Measurements from ENCODE around the gene SDF2L1.

SDF2L1 gene

DNA sequence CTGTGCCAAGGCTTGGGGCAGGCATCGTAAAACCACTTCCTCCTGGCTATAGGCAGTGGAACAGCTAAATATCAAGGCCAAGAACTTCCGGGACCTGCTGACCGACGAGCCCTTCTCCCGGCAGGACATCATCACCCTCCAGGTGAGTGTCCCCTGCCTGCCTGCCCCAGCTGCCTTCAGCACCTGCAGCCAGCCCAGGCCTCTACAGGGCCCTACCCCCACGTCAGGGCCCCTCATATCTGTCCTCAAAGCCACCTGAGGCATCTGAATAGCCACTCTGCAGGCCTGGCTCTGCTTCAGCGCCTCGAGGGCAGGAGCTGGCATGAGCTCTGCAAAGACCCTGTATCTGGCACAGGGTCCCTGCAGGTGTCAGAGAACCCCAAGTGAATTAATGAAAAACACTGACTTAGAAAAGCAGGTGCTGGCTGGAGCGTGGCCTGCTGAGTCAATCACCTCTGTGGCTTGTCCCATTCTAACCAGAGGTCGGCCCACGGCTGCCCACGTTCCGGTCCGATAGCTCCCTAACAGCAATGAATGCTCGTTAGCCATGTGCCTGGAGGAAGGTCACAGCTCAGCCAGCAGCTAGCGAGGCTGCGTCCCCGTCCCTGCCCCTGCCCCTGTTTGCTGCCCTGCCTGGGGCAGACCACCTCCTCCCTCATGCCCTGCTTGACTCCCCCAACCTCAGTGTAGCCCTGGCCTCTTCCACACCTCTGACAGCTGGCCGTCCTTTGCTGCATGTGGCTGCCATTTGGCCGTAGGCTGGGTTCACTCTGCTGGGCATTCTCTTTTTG lies 40.5 kb downstream of the SDF2L1 start:
- H3K4me3 ChIP-seq (ENCODE audit: low read depth, low read length): no peak overlapping the region
- TF ChIP-seq, protein P1, sequence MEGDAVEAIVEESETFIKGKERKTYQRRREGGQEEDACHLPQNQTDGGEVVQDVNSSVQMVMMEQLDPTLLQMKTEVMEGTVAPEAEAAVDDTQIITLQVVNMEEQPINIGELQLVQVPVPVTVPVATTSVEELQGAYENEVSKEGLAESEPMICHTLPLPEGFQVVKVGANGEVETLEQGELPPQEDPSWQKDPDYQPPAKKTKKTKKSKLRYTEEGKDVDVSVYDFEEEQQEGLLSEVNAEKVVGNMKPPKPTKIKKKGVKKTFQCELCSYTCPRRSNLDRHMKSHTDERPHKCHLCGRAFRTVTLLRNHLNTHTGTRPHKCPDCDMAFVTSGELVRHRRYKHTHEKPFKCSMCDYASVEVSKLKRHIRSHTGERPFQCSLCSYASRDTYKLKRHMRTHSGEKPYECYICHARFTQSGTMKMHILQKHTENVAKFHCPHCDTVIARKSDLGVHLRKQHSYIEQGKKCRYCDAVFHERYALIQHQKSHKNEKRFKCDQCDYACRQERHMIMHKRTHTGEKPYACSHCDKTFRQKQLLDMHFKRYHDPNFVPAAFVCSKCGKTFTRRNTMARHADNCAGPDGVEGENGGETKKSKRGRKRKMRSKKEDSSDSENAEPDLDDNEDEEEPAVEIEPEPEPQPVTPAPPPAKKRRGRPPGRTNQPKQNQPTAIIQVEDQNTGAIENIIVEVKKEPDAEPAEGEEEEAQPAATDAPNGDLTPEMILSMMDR (IDR thresholded peaks at IDR 0.05; ENCODE audit: low read depth, low read length): no peak

- no peak overlapping the region for H3K4me3 ChIP-seq (ENCODE audit: low read depth, low read length)
- TF ChIP-seq, protein P1 (IDR thresholded peaks at IDR 0.05; ENCODE audit: low read depth, low read length): no peak
These were observed 41.3 kb downstream of the SDF2L1 start for GRCh38 chr22:21683401-21683811.

DNA sequence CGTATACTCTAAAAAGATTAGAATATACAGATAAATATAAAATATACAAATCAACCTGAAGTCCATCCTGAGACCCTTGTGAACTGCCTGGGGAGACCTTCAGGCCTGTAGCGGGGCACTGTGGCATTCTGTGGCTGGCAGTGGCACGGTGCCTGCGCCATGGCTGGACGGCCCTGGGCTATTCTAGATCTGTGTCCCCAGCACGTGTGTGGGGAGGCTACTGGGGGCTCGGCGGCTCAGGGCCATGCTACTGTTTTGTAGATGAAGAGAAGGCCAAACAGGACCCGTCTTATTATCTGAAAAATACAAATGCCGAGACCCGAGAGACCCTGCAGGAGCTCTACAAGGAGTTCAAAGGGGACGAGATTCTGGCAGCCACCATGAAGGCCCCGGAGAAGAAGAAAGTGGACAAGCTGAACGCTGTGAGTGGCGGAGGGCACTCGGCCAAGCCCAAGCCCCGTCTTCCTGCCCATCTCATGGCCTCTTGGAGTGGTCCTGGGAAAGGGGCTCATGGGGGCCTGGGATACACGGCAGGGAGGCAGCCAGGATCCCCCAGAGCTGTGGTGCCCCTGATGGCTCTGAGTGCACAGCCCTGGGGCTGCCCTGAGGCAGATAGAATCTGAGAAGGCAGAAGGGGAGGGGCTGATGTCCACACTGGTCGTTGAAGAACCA lies 42.5 kb downstream of the SDF2L1 start:
- TF ChIP-seq, protein P1 (IDR thresholded peaks at IDR 0.05; ENCODE audit: low read depth, low read length): no peak
- no peak overlapping the region for H3K4me3 ChIP-seq (ENCODE audit: low read depth, low read length)

GRCh38 chr22:21685164-21685513 lies 43.0 kb downstream of the SDF2L1 start:
- no peak overlapping the region for H3K4me3 ChIP-seq (ENCODE audit: low read depth, low read length)
- TF ChIP-seq, protein P1 (IDR thresholded peaks at IDR 0.05; ENCODE audit: low read depth, low read length): no peak

DNA sequence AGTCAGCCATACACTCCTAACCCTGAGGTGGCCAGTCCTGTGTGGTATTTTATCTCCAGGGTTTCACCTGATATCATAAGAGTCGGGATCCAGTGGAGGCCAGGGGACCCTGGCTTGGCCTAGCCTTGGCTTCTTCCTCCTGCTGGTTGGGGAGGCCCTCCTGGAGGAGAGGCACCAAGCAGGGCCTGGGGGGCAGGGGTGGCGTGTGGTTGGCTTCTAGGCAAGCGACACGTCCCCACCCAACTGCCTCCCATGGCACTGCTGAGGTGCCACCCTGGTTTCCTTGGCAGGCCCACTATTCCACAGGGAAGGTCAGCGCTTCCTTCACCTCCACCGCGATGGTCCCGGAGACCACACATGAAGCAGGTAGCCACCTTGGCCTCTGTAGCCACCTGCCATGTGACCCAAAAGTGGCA lies 44.1 kb downstream of the SDF2L1 start:
- TF ChIP-seq, protein P1 (IDR thresholded peaks at IDR 0.05; ENCODE audit: low read depth, low read length): no peak
- no peak overlapping the region for H3K4me3 ChIP-seq (ENCODE audit: low read depth, low read length)

DNA sequence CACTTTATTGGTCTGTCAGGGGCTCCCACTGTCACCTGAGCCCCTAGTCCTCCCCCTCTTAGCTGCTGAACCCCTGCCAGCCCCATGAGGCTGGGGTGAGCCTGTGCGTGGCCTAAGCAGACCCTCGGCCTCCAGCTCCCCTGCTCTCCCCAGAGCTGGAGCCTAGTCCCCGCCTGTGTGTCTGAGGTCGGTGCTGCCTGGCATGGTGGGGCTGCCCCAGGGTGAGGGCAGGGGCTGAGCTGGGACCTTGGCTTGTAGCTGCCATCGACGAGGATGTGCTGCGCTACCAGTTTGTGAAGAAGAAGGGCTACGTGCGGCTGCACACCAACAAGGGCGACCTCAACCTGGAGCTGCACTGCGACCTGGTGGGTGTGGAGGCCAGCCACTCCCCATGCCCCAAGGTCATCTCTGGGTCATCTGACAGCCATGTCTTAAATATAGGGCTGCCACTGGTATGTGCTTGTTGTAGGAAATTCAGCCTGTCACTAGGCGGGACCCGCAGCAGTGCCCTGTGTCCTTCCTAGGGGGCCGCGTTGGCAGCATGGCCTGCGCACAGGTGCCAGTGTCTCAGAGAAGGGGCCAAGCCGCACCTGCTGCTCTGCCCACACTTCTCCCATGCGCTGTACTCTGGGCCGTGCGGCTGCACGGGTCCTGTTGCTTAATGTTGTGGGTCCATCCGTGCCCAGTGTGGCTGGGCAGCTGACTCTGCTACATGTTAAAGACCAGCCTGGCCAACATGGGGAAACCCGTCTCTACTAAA lies 44.7 kb downstream of the SDF2L1 start:
- TF ChIP-seq, protein P1 (IDR thresholded peaks at IDR 0.05; ENCODE audit: low read depth, low read length): no peak
- no peak overlapping the region for H3K4me3 ChIP-seq (ENCODE audit: low read depth, low read length)
